ENCODE results near the gene JAM2. TPM values are rescaled to one million over a fixed set of nuclear protein-coding genes. Genes with fewer than 3 reads are reported as not detected.

Gene JAM2
- total and polyA plus RNA-seq, 10 donors, result 0.80 to 2.9 (median 1.8) TPM

- DNase-seq, result no peak
- WGBS, 5 donors, result 66 to 87% (median 75%) methylated on average over 1 of the region's 1 CpG
- H3K27ac ChIP-seq, result no peak overlapping the region
- no peak for TF ChIP-seq CTCF (IDR thresholded peaks at IDR 0.05 in 8 of 11, conservative IDR thresholded peaks at IDR 0.05 in 3 of 11)
- TF ChIP-seq POLR2A (IDR thresholded peaks at IDR 0.05), result no peak
- no peak for TF ChIP-seq POLR2AphosphoS5 (IDR thresholded peaks at IDR 0.05)
- H3K27me3 ChIP-seq (replicated peaks in 1 of 7), result no peaks in the 10 kb centered on the region
- H3K4me1 ChIP-seq, result no peaks in the 10 kb centered on the region
- H3K4me3 ChIP-seq, result no peak overlapping the region
- intact Hi-C loops (cut with DNase I; ENCODE audit: low total_unique reads), result no loop called here
- peaks cover 0 to 6% (median 0%) of the 10 kb centered on the region in 8 donors for H3K9me3 ChIP-seq
- H3K36me3 ChIP-seq, result no peaks in the 10 kb centered on the region
Measured at GRCh38 chr21:25658427-25659035, 19.5 kb downstream of the JAM2 start.

DNA sequence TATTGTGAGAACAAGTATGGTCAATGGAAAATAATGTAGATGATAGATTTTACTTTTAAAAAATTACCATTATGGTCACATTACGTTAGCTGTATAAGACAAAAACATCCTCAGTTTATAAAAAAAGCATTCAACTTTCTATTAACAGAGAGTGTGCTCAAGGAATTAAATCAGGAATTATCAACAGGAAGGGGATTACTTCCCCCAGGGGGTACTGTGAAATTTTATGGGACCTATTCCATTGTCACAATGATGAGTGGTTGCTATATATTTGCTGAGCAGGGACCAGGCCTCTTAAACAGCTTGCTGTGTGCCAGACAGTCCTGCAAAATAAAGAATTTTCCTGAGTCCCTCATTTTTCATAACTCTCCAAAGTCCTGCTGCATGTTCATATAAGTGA is 21.2 kb downstream of the JAM2 start:
- TF ChIP-seq POLR2A (IDR thresholded peaks at IDR 0.05) (no peak), POLR2AphosphoS5 (IDR thresholded peaks at IDR 0.05) (no peak), CTCF (IDR thresholded peaks at IDR 0.05 in 8 of 11, conservative IDR thresholded peaks at IDR 0.05 in 3 of 11) (no peak)
- no peaks in the 10 kb centered on the region for H3K36me3 ChIP-seq
- intact Hi-C loops (cut with DNase I; ENCODE audit: low total_unique reads), result no loop called here
- WGBS, 5 donors, result 33 to 94% (median 60%) methylated on average over 1 of the region's 1 CpG
- H3K27me3 ChIP-seq (replicated peaks in 1 of 7), result no peaks in the 10 kb centered on the region
- no peak overlapping the region for H3K4me3 ChIP-seq
- no peaks in the 10 kb centered on the region for H3K4me1 ChIP-seq
- no peak for DNase-seq
- no peak overlapping the region for H3K27ac ChIP-seq
- H3K9me3 ChIP-seq, result no peaks in the 10 kb centered on the region

GRCh38 chr21:25664491-25664931 is 25.5 kb downstream of the JAM2 start:
- Histone ChIP-seq H3K4me3 (no peak overlapping the region), H3K9me3 (no peaks in the 10 kb centered on the region), H3K27me3 (replicated peaks in 1 of 7) (no peaks in the 10 kb centered on the region), H3K4me1 (no peaks in the 10 kb centered on the region), H3K27ac (no peak overlapping the region), H3K36me3 (no peaks in the 10 kb centered on the region)
- intact Hi-C loops (cut with DNase I; ENCODE audit: low total_unique reads), result no loop called here
- WGBS, 5 donors, result 74 to 90% (median 81%) methylated on average over 4 of the region's 4 CpGs
- no peak for TF ChIP-seq POLR2A (IDR thresholded peaks at IDR 0.05)
- no peak for TF ChIP-seq CTCF (IDR thresholded peaks at IDR 0.05 in 8 of 11, conservative IDR thresholded peaks at IDR 0.05 in 3 of 11)
- TF ChIP-seq POLR2AphosphoS5 (IDR thresholded peaks at IDR 0.05), result no peak
- no peak for DNase-seq

- peaks cover 0 to 5% (median 0%) of the 10 kb centered on the region in 8 donors for H3K9me3 ChIP-seq
- H3K27me3 ChIP-seq (replicated peaks in 1 of 7), result no peaks in the 10 kb centered on the region
- TF ChIP-seq POLR2A (IDR thresholded peaks at IDR 0.05) (no peak), CTCF (IDR thresholded peaks at IDR 0.05 in 8 of 11, conservative IDR thresholded peaks at IDR 0.05 in 3 of 11) (no peak), POLR2AphosphoS5 (IDR thresholded peaks at IDR 0.05) (no peak)
- no peak overlapping the region for H3K27ac ChIP-seq
- no peaks in the 10 kb centered on the region for H3K36me3 ChIP-seq
- intact Hi-C loops (cut with DNase I; ENCODE audit: low total_unique reads), result no loop called here
- DNase-seq, result no peak
- no peaks in the 10 kb centered on the region for H3K4me1 ChIP-seq
- no peak overlapping the region for H3K4me3 ChIP-seq
Measured at GRCh38 chr21:25670726-25671125, 31.7 kb downstream of the JAM2 start.

Data from spleen (tissue), 11 donors.